GM12892 (cell line): ENCODE results near the gene PHF10.

Experiments
- POLR2A ChIP-seq: IDR thresholded peaks from 2 replicates; pipeline ENCODE4 v1.6.1; 2011; ENCODE audit warnings: low read depth, low read length, control low read depth
- POLR2AphosphoS5 ChIP-seq: IDR thresholded peaks from 2 replicates; pipeline ENCODE4 v1.6.1; 2011; ENCODE audit warnings: low read depth, low read length, control low read depth
- TAF1 ChIP-seq: IDR thresholded peaks from 2 replicates; pipeline ENCODE4 v1.6.1; 2011; ENCODE audit warnings: low read depth, mild to moderate bottlenecking, control low read depth, low read length, borderline replicate concordance

DNA sequence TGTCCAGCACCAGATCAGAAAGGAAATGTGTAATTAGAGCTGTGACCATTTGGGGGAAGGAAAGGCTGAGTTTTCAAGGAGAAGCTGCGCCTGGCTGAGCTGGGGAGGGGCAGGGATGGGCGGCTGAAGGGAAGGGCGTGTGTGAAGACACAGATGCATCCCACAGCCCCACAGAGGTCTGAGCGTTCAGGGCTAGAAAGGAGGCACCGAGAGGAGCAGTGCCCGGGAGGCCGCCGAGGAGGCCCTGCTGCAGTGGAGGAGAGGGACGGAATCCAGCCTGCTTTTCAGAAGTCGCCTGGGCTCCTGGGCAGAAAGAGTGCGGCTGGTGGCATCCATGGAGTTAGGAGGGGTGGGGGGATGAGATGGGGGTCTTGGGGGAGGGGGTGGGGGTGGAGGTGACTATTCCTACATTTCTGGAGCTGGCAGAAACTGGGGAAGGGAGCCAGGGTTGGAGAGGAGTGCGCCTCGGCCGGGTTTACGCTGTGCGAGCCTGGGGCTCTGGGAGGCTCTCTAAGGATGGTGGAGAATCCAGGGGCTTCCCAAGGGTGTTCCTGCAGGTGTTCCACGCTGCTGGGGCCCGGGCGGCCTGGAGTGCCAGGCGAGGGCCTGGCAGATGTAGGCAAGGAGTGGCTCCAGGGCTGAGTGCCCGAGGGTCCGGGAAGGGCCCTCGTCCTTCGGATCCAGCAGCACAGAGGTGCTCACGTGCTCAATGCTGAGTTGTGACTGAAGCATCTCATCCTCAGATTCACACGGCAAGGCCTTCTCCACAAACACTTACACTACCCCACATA lies 64.3 kb downstream of the PHF10 start:
- TF ChIP-seq POLR2A (no peak), POLR2AphosphoS5 (no peak), TAF1 (no peak)
